ENCODE results near the gene ZFHX3.

GRCh38 chr16:72798264-72798663, 249.7 kb downstream of the ZFHX3 start:
- TF ChIP-seq CTCF (conservative IDR thresholded peaks at IDR 0.05 in 1 of 2, IDR thresholded peaks at IDR 0.05 in 1 of 2; ENCODE audit: low read depth in 1 of 2, low read length in 2 of 2) (no peak), EZH2 (IDR thresholded peaks at IDR 0.05; ENCODE audit: low read length, missing control alignments) (no peak)

All from fibroblast of lung (primary cell).